GM19438 (cell line): ENCODE data around the gene CREBRF.
"Not testable (repeated sequence)": the region's sequence is repeated elsewhere in the genome, so short reads cannot be mapped to it uniquely, and the experiment has no call there.

Experiments used
- ATAC-seq: cut with Tn5 transposase; IDR thresholded peaks from one replicate; pipeline ENCODE4 v1.9.1; 2021; ENCODE audit warnings: low read depth; ENCODE audit not compliant: unreplicated experiment

CREBRF gene

DNA sequence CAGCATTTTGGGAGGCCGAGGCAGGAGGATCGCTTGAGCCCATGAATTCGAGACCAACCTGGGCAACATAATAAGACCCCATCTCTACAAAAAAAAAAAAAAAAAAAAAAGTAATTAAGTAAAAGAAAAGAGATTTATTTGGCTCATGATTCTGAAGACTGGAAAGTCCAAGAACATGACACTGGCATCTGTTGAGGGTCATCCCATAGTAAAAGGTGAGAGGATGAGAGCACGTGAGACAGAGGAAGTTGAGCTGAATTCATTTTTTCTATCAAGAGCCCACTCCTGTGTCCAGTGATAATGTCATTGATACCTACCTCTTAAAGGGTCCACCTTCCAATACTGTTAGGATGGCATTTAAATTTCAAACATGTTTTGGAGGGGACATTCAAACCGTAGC, 19.8 kb downstream of the CREBRF start:
- ATAC-seq, result no peak

DNA sequence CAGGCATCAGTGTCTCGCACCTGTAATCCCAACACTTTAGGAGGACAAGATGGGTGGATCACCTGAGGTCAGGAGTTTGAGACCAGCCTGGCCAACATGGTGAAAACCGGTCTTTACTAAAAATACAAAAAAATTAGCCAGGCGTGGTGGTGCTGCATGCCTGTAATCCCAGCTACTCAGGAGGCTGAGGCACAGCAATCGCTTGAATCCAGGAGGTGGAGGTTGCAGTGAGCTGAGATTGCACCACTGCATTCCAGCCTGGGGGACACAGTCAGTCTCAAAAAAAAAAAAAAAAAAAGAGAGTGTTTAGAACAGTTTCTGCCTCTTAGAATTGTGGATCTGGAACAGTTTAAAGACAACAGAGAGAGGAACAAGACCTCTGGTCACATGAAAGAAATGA, 20.3 kb downstream of the CREBRF start:
- ATAC-seq, result not testable (repeated sequence)

DNA sequence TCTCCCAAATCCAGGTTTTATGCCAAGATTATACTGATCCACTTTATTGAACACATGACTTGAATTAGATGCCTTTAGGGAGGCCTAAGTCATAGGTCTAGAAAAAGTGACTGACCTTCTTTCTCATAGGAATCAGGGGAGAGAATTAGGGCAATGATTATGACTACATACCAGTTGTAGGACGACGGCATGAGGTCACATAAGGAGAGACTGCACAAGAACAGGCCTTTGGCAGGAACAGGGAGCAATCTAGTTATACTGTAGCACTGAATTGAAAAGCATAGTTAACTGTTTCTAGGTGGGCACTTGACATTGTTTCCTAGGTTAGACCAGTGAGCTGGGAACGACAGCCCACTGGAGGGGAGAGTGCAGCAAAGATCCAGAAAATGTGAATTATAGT, 22.7 kb downstream of the CREBRF start:
- ATAC-seq, result no peak

DNA sequence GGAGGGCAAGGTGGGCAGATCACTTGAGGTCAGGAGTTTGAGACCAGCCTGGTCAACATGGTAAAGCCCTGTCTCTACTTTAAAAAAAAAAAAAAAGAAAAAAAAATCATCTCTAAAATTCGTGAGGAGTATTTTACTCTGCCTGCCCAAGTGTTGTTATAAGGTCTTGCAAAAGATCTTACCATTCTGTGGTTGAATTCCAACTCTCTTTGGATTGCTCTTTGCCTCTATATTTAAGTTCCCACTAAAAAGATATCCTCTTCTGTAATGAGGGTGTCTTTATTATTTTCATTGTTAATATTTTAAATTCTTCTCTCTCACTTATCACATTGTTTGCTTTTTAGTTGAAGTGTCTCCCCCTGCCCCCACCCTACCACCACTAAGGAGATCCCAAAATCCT, 33.4 kb downstream of the CREBRF start:
- no peak for ATAC-seq

DNA sequence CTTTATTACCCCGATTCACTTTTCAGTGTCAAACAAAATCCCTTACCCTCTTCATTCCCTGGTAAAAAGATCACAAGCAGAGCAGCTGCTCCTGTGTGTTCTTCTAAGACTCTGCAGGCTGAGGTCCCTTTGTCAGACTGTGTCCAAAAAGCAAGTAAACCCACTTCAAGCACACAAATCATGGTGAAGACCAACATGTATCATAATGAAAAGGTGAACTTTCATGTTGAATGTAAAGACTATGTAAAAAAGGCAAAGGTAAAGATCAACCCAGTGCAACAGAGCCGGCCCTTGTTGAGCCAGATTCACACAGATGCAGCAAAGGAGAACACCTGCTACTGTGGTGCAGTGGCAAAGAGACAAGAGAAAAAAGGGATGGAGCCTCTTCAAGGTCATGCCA, 34.5 kb downstream of the CREBRF start:
- no peak for ATAC-seq

DNA sequence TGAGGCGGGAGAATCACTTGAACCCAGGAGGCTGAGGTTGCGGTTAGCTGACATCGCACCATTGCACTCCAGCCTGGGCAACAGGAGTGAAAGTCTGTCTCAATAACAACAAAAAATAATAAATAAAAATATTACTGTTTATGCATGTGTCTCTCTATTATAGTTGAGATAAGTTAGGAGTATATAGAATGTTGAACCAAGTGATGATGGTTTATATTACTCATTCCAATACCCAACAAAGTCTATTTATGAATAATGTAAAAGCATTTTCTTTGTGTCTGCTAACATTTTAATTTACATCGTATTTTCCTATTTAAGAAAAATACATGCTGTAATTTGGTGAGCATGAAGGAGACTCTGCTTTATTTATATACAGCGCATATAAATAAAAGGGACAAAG, 35.8 kb downstream of the CREBRF start:
- ATAC-seq, result no peak

DNA sequence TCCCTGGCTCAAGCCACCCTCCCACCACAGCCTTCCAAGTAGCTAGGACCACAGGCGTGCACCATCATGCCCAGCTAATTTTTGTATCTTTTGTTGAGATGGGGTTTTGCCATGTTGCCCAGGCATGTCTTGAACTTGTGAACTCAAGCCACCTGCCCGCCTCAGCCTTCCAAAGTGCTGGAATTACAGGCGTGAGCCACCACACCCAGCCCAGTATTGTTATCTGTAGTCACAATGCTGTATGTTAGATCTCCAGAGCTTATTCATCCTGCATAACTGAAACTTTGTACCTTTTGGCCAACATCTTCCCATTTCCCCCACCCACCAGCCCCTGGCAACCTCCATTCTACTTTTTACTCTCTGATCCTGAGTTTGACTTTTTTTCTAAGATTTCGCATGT, 37.5 kb downstream of the CREBRF start:
- ATAC-seq, result no peak

DNA sequence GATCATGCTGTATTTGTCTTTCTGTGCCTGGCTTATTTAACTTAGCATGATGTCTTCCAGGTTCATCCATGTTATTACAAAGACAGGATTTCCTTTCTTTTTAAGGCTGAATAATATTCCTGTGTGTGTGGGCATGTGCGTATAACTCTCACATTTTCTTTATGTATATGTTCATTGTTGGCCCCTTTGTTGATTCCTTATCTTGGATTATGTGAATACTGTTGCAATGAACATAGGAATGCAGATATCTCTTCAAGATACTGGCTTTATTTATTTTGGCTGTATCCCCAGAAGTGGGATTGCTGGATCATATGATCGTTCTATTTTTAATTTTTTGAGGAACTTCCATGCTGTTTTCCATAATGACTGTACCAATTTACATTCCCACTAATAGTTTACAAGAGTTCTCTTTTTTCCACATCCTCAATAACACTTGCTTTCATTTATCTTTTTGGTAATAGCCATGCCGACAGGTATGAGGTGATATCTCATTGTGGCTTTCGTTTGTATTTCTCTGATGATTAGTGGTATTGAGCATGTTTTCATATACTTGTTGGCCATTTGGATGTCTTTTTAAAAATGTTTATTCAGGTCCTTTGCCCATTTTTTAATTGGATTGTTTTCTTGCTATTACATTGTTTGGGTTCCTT, 38.0 kb downstream of the CREBRF start:
- no peak for ATAC-seq

DNA sequence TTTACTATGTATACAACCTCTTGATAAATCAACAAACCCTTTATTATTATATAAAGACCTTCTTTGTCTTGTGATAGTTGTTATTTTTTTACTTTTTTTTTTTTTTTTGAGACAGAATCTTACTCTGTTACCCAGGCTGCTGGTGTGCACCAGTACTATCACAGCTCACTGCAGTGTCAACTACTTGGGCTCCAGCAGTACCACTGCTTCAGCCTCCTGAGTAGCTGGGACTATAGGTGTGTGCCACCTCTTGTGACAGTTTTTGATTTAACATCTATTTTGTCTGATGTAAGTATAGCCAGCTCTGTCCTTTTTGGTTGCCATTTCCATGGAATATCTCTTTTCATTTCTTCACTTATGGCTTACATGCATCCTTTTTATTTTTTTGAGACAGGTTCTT, 42.6 kb downstream of the CREBRF start:
- no peak for ATAC-seq

DNA sequence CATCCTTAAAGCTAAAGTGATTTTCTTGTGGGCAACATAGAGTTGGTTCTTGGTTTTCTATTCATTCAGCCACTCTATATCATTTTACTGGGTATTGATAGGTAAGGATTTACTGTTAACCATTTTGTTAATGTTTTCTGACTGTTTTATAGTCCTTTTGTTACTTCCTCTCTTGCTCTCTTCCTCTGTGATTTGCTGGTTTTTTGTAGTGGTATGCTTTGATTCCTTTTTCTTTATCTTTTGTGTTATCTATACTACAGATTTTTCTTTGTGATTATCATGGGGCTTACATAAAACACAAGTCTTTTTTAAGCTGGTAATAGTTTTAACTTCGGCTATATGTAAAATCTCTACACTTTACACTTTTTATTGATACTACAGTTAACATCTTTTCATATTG, 43.3 kb downstream of the CREBRF start:
- ATAC-seq, result no peak

DNA sequence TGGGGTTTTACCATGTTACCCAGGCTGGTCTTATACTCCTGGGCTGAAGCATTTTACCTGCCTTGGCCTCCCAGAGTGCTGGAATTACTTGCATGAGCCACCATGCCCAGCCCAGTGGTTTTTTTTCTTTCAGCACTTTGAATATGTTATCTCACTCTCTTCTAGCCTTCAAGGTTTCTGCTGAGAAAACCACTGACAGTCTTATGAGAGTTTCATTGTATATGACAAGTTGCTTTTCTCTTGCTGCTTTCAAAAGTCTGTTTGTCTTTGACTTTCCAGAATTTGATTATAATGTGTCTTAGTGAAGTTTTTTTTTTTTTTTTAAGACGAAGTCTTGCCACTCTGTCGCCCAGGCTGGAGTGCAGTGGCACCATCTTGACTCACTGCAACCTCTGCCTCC, 45.1 kb downstream of the CREBRF start:
- ATAC-seq, result no peak

DNA sequence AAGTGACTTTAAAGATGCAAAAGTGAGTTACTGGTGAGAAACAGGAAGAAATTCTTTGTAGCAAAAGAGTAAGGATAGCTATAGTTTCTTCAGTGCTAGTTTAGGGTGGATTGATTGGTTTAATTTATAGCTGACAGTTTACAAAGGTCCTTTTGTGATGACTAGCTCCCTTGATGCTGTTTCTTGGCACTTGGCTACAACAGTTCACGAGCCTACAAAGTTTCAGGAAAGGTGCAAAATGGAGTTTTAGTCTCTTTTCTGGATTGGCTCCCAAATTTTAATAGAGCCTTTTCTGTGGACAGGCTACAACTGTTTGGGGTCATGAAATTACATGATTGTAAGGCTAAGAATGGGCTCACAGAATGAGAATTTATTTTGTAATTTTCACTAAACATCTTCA, 47.3 kb downstream of the CREBRF start:
- ATAC-seq, result no peak

DNA sequence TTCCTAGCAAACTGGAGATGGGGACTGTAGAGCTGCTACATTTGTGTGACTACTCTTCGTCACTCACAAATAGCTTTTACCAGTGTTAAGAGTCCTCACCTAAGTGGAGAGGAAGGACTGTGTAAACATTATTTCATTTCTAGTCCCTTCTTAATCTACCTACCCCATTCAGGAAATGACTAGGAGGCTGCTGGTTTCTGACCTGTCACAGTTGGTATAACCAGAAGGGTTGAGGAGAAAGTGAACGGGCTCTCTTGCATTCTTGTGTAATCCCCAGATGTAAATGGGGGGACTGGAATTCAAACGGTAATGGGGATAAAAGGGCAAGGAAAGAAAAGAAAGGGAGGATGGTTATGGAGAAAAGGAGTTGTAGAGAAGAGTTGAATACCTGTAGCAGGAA, 52.8 kb downstream of the CREBRF start:
- ATAC-seq, result no peak

DNA sequence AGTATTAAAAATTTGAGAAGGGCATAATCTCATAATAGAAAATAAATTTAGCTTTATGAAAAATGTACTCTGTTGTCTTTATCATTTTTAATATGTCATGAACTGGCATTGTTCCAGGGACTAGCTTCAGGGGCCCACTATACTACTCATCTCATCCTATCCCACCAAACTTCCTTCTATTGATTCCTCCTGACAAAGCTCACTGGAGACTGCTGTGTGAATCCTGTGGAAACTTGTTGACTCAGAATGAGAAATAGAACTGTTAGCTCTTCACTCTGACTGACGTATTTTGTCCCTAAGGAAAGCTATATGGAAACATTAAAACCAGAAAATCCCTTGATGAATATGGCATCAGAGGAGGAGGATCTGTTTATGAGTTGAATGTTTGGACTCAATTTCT, 58.4 kb downstream of the CREBRF start:
- no peak for ATAC-seq

DNA sequence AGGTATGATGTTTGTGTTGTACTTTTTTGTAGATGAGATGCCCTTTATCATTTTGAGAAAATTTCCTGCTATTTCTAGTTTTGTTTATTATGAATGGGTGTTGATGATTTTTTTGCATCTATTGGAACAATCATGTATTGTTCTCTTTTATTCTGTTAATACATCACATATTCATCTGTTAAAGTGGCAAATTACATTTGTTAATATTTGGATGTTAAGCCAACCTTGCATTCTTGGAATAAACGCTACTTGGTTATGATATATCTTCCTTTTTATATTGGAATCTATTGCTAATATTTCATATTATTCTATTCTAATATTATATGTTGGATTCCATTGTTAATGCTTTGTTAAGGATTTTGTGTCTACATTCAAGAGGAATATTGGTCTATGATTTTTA, 63.6 kb downstream of the CREBRF start:
- no peak for ATAC-seq

DNA sequence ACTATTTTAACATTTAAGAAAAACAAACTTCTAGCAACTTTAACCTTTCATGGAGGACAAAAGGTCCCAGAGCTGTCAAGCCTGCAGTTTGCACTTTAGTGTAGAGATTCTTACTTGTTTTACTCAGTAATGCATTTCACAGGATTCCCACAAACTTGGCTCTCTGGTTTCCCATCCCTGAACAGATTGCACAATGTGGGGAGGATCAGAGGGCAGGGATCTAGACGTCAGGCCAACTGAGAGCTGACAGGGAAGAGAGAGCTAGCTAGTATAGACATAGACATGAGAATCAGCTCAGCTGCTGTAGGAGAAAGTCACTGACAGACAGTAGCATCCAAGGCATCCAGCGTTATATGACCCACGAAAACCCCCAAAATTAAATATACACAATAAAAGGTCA, 67.3 kb downstream of the CREBRF start:
- no peak for ATAC-seq

DNA sequence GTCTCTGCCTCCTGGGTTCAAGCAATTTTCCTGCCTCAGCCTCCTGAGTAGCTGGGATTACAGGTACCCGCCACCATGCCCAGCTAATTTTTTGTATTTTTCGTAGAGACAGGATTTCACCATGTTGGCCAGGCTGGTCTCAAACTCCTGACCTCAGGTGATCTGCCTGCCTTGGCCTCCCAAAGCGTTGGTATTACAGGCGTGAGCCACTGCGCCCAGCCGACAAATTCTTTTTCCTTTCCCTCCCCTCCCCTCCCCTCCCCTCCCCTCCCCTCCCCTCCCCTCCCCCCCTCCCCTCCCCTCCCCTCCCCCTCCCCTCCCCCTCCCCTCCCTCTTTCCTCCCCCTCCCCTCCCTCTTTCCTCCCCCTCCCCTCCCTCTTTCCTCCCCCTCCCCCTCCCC, 76.0 kb downstream of the CREBRF start:
- not testable (repeated sequence) for ATAC-seq

DNA sequence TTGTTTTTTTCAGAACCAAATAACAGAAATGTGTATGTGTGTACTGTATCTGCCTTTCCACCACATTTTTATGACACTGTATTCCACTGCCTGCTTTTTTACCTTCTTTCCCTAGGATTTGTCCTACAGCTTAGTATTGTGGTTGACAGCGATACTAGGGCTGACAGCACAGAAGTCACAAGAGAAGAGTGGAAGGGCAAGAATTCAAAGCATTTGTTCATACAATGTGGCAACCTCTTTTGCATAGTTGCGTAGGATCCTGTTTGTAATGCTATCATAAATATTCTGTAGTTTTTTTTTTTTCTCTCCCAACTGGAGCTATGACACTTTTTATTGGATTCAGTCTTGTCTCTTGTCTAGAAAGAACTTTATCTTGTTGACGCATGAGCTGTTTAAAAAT, 82.6 kb downstream of the CREBRF start:
- ATAC-seq, result no peak

DNA sequence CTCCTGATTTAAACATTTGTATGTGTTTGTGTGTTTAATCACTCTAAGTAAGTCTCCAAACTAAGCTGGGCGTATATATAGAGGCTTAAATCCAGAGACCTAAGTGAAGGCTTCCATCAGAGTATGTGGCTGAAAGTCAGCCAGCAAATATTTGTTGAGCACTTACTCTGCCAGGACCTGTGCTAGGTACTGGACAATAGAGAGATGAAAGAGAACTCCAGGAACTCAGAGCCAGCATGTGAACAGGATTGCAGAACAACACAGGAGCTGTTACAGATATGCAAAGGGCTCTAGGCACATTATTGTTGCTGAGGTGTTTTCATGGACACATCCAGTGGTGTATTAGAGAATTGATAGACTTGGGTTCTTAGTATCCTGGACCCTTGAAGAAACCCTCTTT, 83.5 kb downstream of the CREBRF start:
- no peak for ATAC-seq

DNA sequence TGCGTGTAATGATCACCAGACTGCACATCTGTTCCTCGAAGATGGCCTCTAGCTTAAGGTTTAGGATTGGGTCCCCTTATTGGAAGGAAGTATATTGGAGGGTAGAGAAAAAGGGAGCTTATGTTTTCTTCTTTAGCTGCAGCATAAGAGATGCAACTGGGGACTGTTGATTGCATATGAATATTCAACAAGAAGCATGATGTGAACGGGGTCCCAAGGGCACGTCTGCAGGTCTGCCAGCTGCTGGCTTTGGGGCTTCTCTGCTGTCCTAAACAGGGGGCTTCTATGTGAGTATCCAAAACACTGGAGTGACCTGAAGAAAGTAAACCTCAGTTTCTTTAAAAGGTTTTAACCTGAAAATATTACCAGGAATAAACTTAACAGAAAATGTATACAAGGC, 84.6 kb downstream of the CREBRF start:
- no peak for ATAC-seq

DNA sequence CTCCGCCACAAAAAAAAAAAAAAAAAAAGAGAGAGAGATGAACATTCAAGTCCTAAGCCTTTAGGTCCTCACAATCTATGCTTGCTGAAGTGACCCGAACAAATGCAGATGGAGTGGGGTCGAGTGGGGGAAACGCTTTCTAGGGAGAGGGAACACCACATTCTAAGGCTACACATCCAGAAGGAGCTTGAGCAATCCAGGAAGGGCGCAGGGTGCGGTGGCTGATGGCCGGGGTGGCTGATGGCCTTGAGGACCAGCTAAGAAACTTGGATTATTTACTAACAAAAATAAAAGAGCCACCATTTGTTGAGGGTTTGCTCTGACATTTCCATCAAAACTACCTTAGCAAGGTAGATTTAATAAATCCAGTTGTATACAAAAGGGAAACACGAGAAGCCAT, 87.4 kb downstream of the CREBRF start:
- no peak for ATAC-seq

DNA sequence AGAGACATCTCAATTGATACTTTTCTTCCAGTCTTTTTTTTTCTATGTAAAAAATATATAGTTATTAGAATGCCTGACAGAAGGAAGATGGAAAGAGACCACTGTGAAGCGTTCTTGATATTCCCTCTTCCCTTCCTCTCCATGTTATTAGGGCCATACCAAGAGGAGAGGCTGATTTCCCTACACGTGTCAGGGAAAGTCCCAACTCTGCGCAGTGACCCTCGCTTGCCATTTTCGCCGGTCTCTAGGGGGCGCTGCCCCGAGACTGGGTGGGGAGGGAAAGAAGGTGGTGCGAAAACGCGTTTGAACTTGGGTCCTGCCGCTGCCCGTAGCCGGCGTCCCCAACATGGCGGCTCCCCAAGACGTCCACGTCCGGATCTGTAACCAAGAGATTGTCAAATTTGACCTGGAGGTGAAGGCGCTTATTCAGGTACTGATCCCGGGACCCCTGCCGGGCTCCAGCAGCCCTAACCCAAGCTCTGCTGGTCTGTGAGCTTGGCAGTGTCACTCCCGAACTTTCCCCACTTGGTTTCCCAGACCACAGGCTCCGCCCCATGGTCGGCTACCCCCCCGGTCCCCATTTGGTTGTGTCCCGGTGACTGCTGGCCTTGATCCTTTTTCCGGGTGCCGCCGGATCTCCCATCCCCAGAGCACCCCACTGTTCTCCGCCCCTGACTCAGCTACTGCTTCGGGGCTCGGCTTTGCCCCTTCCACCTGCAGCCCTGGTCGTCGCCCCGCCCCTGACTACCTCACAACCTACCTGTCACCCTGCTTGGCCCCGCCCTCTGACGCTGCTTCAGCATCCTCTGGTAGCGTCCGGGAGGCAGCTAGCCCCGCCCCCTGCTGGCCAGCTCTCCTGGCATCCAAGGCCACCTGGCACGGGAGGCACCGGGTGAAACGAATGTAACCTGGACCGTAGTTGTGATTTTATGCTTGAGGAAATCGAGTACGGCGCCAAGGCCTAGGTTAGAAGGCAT, 88.3 kb downstream of the CREBRF start, which contains the start of gene BNIP1:
Gene BNIP1, plus strand, starts transcription at position 332 of the 977 bp plus-strand sequence. Its CDS starts 15 bp downstream, at position 347.
- peak; percentile 97 for ATAC-seq
